HuH-7 (cell line): ENCODE data around the gene MTFR2.
"Not testable (repeated sequence)": the region's sequence is repeated elsewhere in the genome, so short reads cannot be mapped to it uniquely, and the experiment has no call there.

Experiments
- DNase-seq: peaks from one replicate; pipeline ENCODE4 v3.0.0; 2011; ENCODE audit warnings: low spot score

Gene MTFR2

DNA sequence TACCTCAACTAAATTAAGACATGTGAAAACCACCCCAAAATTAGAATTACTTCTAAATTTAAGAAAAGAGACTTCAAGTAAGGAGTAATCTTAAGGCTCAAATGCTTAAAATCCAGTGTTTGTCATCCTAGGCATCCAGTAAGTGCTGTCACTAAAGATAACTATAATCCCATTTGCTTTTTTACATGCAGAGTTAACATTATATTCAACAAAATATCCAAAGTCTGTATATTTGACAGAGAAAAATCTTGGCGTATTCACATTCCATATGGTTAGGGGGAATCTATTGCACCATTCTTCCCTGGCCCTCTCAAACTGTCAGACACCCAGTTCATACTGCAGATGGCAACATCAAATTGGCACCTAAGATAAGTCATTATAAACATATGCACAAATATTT lies 17.4 kb downstream of the MTFR2 start:
- no peak for DNase-seq

DNA sequence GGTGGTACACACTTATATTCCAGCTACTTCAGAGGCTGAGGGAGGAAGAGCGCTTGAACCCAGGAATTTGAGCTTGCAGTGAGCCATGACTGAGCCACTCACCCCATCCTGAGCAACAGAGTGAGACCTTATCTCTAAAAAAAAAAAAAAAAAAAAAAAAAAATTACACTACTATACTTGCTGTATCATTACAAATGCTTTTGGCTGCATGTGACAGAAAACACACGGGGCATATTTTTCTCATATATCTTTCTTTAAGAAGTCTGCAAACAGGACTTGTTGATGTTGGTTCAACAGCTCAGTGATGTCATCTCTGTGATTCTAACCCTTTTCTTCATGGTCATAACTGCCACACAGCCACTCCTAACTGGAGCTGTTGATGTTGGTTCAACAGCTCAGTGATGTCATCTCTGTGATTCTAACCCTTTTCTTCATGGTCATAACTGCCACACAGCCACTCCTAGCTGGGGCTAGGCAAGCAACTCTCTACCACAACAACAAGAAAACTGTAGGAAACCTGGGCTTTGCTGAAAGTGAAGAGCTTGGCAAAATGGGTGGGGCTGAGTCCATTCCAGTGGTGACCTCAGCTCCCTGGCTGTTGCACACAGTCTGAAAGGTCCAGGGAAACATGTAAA lies 19.8 kb downstream of the MTFR2 start:
- no peak for DNase-seq

DNA sequence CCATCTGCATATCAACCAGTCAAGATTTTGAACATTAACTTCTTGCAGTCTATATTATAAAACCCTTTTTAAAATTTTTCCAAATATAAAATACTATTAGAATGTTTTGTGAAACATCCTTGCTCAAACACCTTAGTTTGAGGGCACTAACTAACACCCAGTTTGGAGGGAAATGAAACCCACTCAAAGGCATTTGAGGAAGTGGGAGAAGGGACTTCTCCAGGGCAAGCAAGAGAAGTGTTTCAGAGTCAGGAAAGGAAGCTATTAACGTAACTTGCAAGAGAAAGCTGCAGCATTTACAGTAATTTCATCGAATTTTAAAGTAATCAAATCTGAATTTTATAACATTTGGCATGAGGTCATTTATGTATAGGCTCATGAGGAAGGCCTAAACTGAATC lies 21.3 kb downstream of the MTFR2 start:
- DNase-seq = no peak

DNA sequence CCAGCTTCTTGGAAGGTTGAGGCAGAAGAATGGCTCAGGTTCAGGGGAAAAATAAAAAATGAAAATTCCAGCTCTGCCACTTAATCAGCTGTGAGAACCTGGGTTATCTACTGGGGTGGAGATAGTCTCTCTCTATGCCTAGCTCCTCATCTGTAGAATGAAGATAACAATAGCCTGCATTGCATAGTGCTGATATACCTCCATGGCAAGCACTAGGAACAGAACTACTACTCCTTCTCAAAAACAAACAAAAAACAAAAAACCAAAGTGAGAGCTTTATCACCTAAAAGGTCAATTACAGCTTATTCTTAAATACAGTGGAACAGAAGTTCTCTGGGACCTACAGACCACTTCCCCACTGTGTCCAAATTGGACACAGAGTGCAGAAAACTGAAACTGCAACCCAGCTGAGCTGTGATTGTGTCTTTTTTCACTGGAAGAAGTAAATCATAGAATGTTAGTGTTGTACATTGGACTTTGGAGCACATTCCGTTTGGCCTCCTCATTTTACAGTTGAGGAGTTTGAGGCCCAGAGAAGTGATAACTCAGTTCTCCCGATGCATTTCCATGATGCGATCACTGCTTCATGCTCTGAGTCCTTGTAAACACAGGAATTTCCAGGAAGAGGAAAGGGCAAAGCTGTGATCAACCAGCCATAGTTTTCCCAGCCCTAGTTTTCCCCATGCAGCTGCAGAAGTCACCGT lies 23.3 kb downstream of the MTFR2 start:
- no peak for DNase-seq

DNA sequence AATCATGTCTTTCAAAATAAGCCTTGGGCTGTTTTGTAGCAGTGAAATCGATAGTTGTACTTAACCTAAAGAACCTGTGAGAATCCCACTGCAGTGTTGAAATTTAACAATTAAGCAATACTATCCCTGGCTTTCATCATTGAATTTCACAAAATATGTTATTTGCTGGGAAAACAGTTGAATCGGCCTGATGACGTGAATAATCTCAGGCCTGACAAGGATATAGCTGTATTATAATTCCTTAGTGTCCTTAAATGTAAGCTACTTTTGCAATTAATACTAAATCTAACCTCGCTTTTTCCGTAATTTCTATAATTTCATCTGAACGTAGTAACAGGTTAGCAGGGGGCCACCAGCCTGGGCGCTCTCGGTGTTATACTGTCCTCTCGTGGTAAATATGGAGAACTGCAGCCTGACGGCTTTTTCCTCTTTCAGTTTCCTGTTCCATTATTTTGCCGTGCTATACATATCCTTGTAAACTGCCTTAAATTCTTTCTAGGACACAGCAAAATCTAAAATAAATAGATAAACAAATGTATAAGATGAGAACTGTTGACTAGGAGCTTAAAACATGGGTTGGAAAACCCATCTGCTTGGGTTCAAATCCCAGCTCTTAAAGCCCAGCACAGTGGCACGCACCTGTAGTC lies 24.0 kb downstream of the MTFR2 start:
- peak; percentile 45 for DNase-seq

DNA sequence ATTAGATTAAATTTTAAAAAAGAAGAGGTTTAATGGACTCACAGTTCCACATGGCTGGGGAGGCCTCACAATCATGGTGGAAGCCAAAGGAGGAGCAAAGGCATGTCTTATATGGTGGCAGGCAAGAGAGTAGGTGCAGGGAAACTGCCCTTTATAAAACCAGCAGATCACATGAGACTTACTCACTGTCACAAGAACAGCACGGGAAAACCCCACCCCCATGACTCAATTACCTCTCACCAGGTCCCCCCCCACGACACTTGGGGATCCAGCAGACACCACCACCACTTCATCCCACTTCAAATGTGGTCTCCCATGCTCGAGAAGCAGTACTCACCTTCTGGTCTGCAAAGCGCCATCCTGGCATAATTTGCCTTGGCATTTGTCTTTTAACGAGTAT lies 24.6 kb downstream of the MTFR2 start:
- no peak for DNase-seq

DNA sequence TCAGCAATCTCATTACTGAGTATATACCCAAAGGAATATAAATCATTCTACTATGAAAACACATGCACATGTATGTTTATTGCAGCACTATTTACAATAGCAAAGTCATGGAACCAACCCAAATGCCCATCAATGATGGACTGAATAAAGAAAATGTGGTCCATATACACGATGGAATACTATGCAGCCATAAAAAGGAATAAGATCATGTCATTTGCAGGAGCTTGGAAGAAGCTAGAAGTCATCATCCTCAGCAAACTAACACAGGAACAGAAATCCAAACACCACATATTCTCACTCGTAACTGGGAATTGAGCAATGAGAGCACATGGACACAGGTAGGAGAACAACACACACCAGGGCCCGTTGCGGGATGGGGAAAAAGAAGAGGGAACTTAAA lies 25.1 kb downstream of the MTFR2 start:
- DNase-seq = not testable (repeated sequence)

DNA sequence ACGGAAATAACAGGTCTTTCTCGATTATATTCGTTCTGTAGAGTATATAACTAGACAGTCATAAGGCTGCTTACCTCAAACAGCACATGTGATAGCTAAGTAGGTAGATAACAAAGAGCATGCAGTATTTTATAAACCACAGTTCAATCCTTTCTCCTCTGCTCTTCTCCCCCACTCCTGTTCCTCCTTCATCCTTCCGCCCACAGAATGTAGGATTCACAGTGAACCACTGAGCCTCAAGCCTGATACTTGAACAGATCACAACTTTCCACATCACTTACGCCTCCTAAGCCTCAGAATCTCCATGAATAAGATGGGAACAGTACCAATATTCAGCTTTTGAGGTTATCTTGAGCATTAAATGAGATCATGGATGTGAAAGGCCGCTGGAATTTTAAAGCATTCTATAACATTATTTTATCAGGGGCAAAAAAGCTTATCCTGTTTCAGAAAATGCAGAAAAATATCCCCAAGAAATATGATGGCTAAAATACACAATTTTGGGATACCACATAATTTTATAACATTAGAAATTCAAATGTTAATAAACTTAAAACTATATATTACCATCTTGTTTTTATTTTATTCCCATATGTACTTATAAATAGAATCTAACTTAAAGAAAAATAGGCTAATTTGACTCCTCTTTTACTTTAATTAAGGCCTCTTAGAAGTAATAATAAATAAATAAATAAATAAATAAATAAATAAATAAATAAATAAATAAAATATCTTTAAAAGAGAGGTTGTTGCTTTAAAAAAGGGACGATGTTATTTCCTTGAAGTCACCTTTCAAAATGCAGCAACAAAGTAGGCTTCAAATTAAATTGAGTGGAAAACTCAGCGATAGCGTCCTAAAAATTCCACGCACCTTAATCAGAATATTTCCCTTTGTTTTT lies 33.4 kb downstream of the MTFR2 start:
- no peak for DNase-seq

DNA sequence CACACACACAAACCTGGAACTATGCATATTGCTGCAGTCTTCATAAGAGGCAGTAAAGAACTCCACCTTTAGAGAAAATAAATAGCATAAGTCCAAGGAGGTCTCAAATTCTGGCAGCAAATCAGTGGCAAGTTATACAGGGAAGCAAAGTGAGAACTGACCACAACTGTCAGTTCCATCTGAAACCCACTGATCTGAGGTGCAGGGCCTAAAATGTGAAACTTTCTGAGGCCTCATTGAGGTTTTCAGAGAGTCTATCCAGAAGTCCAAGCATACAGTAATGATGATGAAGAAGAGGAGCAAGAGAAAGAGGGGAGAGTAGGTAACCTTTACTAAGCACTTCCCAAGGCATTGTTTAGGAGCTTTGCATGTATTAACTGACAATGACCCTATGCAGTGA lies 36.3 kb downstream of the MTFR2 start:
- no peak for DNase-seq

DNA sequence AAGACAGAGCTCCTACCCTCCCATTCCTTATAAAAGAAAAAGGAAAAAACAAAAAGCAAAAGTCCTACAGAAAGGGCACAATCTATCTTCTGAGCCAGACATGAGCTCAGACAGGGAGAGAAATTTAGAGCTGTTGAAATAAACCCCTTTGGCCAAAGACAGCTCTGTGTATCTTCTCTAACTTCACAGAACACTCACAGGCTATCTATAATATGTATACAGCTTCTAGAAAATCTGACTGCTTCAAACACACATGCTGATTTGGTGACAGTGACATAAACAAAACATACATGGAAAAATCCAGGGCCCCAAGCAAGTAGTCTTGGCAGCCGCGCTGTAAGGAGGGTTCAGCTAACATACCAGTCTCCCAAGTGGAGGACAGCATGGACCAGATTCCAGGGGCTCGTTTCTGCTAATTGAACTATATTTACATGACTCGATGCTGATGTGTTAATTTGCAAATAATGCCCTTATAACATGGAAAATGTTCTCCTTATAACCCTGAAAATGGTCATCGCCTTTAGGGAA lies 37.0 kb downstream of the MTFR2 start:
- DNase-seq = no peak

DNA sequence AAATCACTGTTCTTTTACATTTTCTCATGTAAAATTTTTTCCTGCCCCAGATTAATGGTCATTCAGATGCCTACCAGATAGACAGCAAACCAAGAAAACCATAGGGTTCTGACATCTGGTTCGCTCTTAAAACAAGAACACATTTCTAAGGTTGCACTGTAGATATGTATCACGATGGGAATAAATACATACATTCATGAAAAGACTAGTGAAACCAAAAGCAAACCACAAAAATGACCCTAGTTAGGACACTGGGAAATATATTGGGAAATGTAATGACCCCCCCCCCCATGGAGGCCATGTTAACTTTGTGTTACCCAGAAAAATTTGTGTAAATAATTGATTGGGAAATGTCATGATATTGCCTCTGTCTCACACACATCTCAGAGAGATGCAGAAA lies 37.5 kb downstream of the MTFR2 start:
- no peak for DNase-seq

DNA sequence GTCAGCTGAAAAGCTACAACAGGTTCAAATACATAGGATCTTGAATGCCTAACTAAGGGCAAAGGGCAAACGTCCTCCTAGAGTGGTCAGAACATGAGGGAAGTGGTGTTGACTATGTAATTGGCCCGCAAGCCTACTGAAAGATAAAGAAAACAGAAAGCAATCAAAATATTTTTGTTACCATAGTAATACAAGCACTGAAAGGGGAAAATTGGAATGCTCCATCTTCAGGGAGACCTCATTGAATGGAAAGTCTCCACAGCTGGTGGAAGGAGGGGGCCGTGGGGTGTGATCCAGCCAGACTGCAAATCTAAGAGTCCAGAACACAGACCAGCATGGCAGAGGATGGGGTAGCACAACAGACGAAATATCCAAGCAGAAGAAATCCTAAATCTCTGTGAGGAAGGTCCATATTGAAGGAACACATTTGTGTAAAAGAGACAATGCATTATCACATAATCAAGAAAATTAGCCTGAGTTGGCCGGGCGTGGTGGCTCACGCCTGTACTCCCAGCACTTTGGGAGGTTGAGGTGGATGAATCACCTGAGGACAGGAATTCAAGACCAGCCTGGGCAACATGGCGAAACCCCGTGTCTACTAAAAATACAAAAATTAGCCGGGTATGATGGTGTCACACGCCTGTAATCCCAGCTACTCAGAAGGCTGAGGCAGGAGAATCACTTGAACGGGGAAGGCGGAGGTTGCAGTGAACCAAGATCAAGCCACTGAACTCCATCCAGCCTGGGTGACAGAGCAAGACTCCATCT lies 39.5 kb downstream of the MTFR2 start:
- DNase-seq = no peak

DNA sequence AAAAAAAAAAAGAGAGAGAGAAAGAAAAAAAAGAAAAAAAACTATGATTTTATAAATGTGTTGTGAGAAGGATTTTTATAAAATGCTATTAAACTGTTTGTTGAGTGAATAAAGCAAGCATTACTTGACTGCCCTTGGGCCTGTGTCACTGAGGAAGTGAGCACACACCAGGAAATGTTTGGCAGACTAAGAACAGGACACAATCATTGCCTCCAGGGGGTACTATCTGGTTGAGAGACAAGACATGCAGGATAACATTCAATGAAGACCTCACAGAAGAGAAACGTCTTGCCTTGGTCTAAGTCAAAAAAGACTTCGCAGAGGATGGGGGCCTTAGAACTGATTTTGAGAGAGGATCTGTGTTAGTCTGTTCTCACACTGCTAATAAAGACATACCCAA lies 40.6 kb downstream of the MTFR2 start:
- no peak for DNase-seq

DNA sequence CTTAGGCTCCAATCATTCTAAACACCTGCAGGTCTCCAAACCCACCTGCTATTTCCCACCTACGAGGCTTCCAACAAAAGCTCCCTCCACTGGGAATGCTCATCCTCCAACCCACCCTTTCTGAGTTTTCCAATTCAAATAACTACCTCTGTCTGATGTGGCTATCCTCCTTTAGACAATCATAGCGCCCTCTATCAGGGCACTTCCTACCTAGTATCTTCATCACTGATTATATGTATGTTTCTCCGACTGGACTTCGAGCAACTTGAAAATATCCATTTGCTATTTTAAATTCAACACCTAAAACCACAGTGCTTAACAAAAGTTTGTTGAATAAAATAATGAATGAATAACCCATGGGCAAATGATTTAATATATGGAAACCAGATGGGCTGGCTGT lies 41.3 kb downstream of the MTFR2 start:
- DNase-seq = no peak

DNA sequence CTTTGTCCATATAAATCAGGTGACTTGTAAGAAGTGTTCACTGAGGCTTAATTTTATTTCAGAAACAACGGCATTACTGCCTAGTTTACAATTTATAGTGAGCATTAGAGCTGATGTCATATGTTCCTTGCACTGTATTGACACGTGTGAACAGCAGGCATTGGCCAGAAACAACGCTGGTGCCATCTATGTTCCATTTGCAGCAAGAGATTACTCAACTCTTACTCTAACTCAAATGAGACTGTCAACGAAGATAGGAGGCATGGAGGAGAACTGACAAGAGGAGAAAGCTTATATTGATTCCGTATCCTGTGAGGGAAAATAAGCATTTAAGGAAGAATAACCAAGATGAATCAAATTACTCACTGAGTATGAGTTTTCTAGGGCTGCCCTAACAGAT lies 48.4 kb downstream of the MTFR2 start:
- no peak for DNase-seq

DNA sequence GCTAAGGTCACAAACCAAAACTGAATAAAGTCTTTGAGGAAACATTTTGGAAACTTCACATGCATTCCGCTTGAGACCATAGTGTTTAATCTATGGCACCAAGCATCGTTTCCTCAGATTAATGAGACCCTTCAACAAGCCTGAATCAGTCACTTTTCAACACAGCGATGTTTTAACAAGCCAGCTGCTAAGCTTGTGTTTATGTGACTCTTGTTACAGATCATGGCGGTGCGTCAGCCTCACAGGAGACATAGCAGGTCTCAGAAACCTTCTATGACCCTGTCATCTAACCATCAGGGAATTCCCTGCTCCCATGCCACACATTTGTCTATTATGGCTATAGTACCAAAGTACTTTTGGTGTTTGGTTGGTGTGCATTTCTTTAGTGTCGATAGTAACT lies 57.2 kb downstream of the MTFR2 start:
- DNase-seq = no peak

DNA sequence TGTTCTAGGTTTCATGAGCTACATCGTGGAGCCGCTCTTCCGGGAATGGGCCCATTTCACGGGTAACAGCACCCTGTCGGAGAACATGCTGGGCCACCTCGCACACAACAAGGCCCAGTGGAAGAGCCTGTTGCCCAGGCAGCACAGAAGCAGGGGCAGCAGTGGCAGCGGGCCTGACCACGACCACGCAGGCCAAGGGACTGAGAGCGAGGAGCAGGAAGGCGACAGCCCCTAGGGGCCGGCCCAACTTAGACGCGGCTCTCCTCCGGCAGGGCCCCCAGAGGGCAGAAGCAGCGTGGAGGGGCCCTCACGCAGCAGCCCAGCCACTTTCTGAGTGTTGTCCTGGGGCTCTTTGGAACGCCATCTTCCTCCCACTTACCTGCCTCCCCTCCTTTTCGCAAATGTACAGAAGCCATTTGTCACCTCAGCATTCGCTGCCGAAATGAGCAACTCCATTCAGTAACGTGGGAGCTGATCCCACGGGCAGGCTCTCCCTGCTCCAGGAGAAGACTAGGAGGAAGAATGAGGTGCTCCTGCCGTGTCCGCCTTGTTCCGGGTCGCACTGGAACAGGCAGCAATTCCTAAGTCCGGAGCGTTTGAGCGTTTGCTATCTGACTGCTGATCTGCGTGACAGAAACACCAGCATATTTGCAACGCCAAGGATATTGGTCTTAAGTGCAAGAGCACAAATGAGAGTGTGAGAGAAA lies 58.4 kb downstream of the MTFR2 start:
- no peak for DNase-seq

DNA sequence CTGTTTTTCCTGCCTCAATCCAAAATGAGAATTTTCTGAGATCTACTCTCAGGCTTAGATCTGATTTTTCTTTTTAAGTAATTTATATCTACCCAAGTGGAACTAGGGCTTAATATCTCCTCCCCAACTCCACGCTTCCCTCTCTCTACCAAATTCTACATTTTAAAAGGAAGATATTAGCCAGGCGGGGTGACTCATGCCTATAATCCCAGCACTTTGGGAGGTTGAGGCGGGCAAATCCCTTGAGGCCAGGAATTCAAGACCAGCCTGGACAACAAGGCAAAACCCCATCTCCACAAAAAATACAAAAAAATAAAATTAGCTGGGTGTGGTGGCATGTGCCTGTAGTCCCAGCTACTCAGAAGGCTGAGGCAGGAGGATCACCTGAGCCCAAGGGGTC lies 61.0 kb downstream of the MTFR2 start:
- DNase-seq = no peak

DNA sequence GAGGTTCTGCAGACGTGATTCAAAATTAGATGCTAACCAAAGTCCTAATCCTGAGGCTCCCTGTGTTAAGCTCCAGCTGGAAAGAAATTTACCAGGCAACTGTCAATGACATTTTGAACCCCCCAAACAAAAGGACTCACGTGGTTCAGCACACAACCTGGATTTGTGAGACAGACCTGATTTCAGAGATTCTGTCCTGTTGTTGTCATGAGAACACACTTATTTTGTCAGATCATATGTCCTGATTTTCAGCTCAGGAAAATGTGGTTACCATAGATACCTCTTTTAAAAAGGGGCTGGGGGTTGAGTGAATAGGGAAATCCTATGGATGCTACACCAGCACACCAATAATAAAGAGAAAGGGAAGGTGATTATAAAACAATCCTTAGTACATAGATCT lies 61.6 kb downstream of the MTFR2 start:
- DNase-seq = no peak

DNA sequence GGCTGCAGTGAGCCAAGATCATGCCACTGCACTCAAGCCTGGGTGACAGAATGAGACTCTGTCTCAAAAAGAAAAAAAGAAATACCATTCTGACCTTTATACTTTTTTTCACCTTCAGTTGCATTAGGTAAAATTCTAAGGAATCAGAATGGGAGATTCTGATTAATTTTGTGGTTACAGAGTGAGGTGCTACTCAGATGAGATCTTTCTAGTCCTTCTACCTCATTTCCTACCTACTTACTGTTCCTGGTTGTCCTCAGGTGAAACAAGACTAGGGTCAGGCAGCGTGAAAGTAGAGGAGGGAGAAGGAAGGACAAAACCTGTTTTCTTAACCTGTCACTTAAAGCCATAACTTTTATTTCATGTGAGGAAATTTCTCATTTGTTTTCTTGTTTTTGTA lies 63.7 kb downstream of the MTFR2 start:
- DNase-seq = no peak

DNA sequence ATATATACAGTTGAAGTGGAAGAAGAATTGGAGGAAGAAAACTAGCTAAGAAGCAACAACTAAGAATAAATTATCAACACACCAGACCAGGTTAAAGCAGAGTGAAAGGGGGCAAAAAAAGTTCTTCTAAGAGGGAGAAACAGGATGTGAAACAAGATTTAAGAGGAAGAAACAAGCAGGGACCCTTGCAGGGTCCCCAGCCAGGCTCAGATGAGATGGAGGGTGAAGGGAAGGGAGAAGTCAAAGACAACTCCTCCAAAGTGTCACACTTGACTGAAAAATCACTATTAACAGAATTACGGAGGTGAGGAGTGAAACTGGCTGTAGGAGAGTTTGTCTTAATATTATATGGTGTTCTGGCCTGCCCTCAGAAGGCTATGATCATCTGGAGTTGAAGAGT lies 65.4 kb downstream of the MTFR2 start:
- DNase-seq = no peak
